ENCODE measurements around the gene PHOX2B.

The PHOX2B gene

DNA sequence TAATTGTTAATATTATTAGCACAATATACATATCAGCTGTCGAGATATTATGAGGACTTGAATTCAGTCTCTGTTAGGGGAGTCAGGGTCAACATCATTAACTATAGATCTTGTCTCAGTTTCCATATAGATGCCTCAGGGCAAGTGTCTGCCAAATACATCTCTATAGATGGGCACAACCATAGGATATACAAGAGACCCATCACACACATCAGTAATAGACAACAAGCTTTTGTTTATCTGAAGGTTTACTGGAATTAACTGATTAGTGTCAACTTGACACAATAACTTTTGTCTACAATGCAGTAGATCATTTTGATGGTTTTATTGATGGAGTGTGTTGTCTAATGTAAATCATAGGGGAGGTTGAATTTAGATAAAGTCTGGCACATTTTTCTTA lies 37.1 kb upstream of the PHOX2B start:
- DNase-seq (ENCODE audit: low read depth, low spot score), result no peak
- Histone ChIP-seq H3K9me3 (ENCODE audit: insufficient read depth, low read length) (no peaks in the 10 kb centered on the region), H3K36me3 (ENCODE audit: insufficient read depth, insufficient read length, low read length) (no peaks in the 10 kb centered on the region), H3K4me1 (ENCODE audit: insufficient read depth, insufficient read length) (no peaks in the 10 kb centered on the region), H3K4me3 (ENCODE audit: insufficient read length, low read depth) (no peak overlapping the region), H3K9ac (ENCODE audit: insufficient read length, low read depth) (no peak overlapping the region), H3K27me3 (ENCODE audit: insufficient read depth, insufficient read length) (no peaks in the 10 kb centered on the region)
- TF ChIP-seq SUZ12 (IDR thresholded peaks at IDR 0.05; ENCODE audit: extremely low read depth, insufficient read depth, insufficient read length), result no peak
- no peak for TF ChIP-seq ZNF274 (IDR thresholded peaks at IDR 0.05; ENCODE audit: low read depth, low read length)
- TF ChIP-seq YY1 (IDR thresholded peaks at IDR 0.05; ENCODE audit: insufficient read depth, insufficient read length), result no peak

DNA sequence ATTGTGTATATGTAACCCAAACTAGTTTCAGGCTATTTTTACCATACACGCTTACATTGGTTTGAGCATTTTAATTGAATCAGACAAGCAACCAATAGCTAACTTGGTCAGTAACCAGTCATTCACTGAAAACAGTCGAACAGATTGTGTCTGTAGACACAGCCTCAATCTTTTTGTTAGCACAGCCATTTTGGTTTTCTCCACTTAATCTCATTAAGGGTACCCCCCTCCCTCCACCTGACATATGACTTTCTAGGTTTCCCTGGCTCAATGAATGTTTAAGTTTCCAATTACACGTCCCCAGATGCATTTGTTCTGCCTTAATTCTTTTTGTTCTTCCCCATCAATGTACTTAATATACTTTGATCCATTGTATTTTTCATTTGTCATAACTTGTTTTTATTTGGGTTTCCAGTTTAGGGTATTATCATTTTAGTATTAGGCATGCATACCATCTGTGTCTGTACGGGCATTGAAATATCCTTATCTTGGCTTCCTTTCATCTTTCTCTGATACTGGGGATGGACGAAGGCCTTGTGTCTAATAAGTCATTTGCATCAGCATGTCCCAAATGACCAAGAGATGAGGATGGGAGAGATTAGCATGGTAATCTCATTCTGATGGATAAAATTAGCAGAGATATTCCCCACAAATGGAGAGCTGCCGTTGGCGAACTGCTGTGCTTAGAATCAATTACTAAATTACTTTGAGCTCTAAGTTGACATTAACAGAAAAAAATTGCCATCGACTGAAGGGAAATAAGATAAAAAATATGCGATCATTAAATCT lies 35.9 kb upstream of the PHOX2B start:
- Histone ChIP-seq H3K4me3 (ENCODE audit: insufficient read length, low read depth) (no peak overlapping the region), H3K4me1 (ENCODE audit: insufficient read depth, insufficient read length) (no peaks in the 10 kb centered on the region), H3K27me3 (ENCODE audit: insufficient read depth, insufficient read length) (no peaks in the 10 kb centered on the region), H3K36me3 (ENCODE audit: insufficient read depth, insufficient read length, low read length) (no peaks in the 10 kb centered on the region), H3K9ac (ENCODE audit: insufficient read length, low read depth) (no peak overlapping the region), H3K9me3 (ENCODE audit: insufficient read depth, low read length) (no peaks in the 10 kb centered on the region)
- no peak for TF ChIP-seq SUZ12 (IDR thresholded peaks at IDR 0.05; ENCODE audit: extremely low read depth, insufficient read depth, insufficient read length)
- TF ChIP-seq ZNF274 (IDR thresholded peaks at IDR 0.05; ENCODE audit: low read depth, low read length), result no peak
- no peak for TF ChIP-seq YY1 (IDR thresholded peaks at IDR 0.05; ENCODE audit: insufficient read depth, insufficient read length)
- DNase-seq (ENCODE audit: low read depth, low spot score), result no peak

DNA sequence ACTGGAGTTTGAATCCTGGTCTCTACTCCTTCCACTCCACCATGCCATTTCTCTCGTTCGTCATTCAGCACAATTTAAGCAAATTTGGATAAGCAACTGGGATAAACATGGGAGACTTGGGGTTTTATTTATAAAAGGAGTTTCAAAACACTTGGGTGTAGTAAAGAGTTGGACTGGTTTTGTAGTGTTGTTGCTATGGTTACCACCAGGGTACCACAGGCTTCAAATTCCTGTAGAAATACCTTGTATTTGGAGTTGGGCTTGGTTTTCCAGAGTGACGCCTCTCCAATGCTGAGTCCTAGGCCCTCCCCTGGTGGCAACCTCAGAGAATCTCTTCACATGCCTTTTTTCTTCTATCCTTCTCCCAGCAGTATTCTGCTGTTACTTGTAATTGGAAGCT lies 27.9 kb upstream of the PHOX2B start:
- H3K4me3 ChIP-seq (ENCODE audit: insufficient read length, low read depth), result no peak overlapping the region
- no peaks in the 10 kb centered on the region for H3K36me3 ChIP-seq (ENCODE audit: insufficient read depth, insufficient read length, low read length)
- H3K27me3 ChIP-seq (ENCODE audit: insufficient read depth, insufficient read length), result no peaks in the 10 kb centered on the region
- TF ChIP-seq YY1 (IDR thresholded peaks at IDR 0.05; ENCODE audit: insufficient read depth, insufficient read length) (no peak), ZNF274 (IDR thresholded peaks at IDR 0.05; ENCODE audit: low read depth, low read length) (no peak), SUZ12 (IDR thresholded peaks at IDR 0.05; ENCODE audit: extremely low read depth, insufficient read depth, insufficient read length) (no peak)
- no peak for DNase-seq (ENCODE audit: low read depth, low spot score)
- no peak overlapping the region for H3K9ac ChIP-seq (ENCODE audit: insufficient read length, low read depth)
- H3K4me1 ChIP-seq (ENCODE audit: insufficient read depth, insufficient read length), result no peaks in the 10 kb centered on the region
- no peaks in the 10 kb centered on the region for H3K9me3 ChIP-seq (ENCODE audit: insufficient read depth, low read length)

- Histone ChIP-seq H3K9ac (ENCODE audit: insufficient read length, low read depth) (no peak overlapping the region), H3K27me3 (ENCODE audit: insufficient read depth, insufficient read length) (no peaks in the 10 kb centered on the region), H3K4me3 (ENCODE audit: insufficient read length, low read depth) (no peak overlapping the region), H3K36me3 (ENCODE audit: insufficient read depth, insufficient read length, low read length) (no peaks in the 10 kb centered on the region), H3K9me3 (ENCODE audit: insufficient read depth, low read length) (no peaks in the 10 kb centered on the region), H3K4me1 (ENCODE audit: insufficient read depth, insufficient read length) (no peaks in the 10 kb centered on the region)
- TF ChIP-seq YY1 (IDR thresholded peaks at IDR 0.05; ENCODE audit: insufficient read depth, insufficient read length) (no peak), ZNF274 (IDR thresholded peaks at IDR 0.05; ENCODE audit: low read depth, low read length) (no peak), SUZ12 (IDR thresholded peaks at IDR 0.05; ENCODE audit: extremely low read depth, insufficient read depth, insufficient read length) (no peak)
- DNase-seq (ENCODE audit: low read depth, low spot score), result no peak
Measured at GRCh38 chr4:41763729-41764128, 15.2 kb upstream of the PHOX2B start.

GRCh38 chr4:41758884-41759283 lies 10.4 kb upstream of the PHOX2B start:
- Histone ChIP-seq H3K36me3 (ENCODE audit: insufficient read depth, insufficient read length, low read length) (no peaks in the 10 kb centered on the region), H3K27me3 (ENCODE audit: insufficient read depth, insufficient read length) (peaks cover 27% of the 10 kb centered on the region), H3K9ac (ENCODE audit: insufficient read length, low read depth) (no peak overlapping the region), H3K4me1 (ENCODE audit: insufficient read depth, insufficient read length) (no peaks in the 10 kb centered on the region), H3K9me3 (ENCODE audit: insufficient read depth, low read length) (no peaks in the 10 kb centered on the region), H3K4me3 (ENCODE audit: insufficient read length, low read depth) (no peak overlapping the region)
- DNase-seq (ENCODE audit: low read depth, low spot score), result no peak
- TF ChIP-seq ZNF274 (IDR thresholded peaks at IDR 0.05; ENCODE audit: low read depth, low read length) (no peak), YY1 (IDR thresholded peaks at IDR 0.05; ENCODE audit: insufficient read depth, insufficient read length) (no peak), SUZ12 (IDR thresholded peaks at IDR 0.05; ENCODE audit: extremely low read depth, insufficient read depth, insufficient read length) (no peak)

DNA sequence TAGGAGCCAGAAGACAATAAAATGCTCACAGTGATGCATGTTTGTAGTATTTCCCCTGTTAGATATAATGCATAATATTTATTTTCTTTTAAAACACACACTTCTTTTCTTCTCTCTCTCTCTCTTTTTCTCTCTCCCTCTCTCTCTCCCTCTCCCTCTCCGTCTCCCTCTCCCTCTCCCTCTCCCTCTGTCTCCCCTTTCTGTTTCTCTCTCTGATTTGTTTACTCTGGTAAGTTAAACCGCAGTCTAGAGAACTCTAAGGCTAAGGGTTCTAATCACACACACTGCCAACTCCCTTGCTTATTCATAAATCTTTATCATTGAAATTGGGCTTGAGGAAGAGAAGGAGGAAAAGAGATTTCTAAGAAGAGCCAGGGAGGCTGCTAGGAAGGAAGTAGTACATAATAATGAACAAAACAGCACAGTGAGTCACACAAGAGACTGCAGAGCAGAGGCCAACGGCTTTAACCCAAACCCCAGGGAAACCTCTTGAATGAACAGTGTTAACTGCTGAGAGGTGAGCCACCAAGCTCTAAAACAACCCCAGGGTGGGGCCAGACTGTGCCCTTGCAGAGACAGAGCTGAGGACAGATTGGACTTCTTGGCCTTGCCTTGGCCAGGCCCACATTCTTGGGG lies 9.1 kb upstream of the PHOX2B start:
- DNase-seq (ENCODE audit: low read depth, low spot score), result no peak
- Histone ChIP-seq H3K36me3 (ENCODE audit: insufficient read depth, insufficient read length, low read length) (no peaks in the 10 kb centered on the region), H3K9me3 (ENCODE audit: insufficient read depth, low read length) (no peaks in the 10 kb centered on the region), H3K9ac (ENCODE audit: insufficient read length, low read depth) (no peak overlapping the region), H3K4me1 (ENCODE audit: insufficient read depth, insufficient read length) (no peaks in the 10 kb centered on the region), H3K27me3 (ENCODE audit: insufficient read depth, insufficient read length) (peaks cover 39% of the 10 kb centered on the region), H3K4me3 (ENCODE audit: insufficient read length, low read depth) (no peak overlapping the region)
- TF ChIP-seq SUZ12 (IDR thresholded peaks at IDR 0.05; ENCODE audit: extremely low read depth, insufficient read depth, insufficient read length) (no peak), ZNF274 (IDR thresholded peaks at IDR 0.05; ENCODE audit: low read depth, low read length) (no peak), YY1 (IDR thresholded peaks at IDR 0.05; ENCODE audit: insufficient read depth, insufficient read length) (no peak)

- H3K4me1 ChIP-seq (ENCODE audit: insufficient read depth, insufficient read length), result peaks cover 4% of the 10 kb centered on the region
- no peak overlapping the region for H3K9ac ChIP-seq (ENCODE audit: insufficient read length, low read depth)
- H3K9me3 ChIP-seq (ENCODE audit: insufficient read depth, low read length), result no peaks in the 10 kb centered on the region
- no peak for DNase-seq (ENCODE audit: low read depth, low spot score)
- H3K4me3 ChIP-seq (ENCODE audit: insufficient read length, low read depth), result no peak overlapping the region
- TF ChIP-seq SUZ12 (IDR thresholded peaks at IDR 0.05; ENCODE audit: extremely low read depth, insufficient read depth, insufficient read length) (no peak), YY1 (IDR thresholded peaks at IDR 0.05; ENCODE audit: insufficient read depth, insufficient read length) (no peak), ZNF274 (IDR thresholded peaks at IDR 0.05; ENCODE audit: low read depth, low read length) (no peak)
- H3K27me3 ChIP-seq (ENCODE audit: insufficient read depth, insufficient read length), result peaks cover 76% of the 10 kb centered on the region
- no peaks in the 10 kb centered on the region for H3K36me3 ChIP-seq (ENCODE audit: insufficient read depth, insufficient read length, low read length)
Measured at GRCh38 chr4:41753942-41754341, 5.4 kb upstream of the PHOX2B start.
